ENCODE results near the gene GRIP1. TPM values are rescaled to one million over a fixed set of nuclear protein-coding genes. Genes with fewer than 3 reads are reported as not detected.

The GRIP1 gene
- total RNA-seq, 1 donor from 2014 or later, result 0.47 TPM

- Histone ChIP-seq H3K4me3 (no peak overlapping the region), H3K27ac (replicated peaks) (no peak overlapping the region), H3K4me1 (peaks cover 4% of the 10 kb centered on the region), H3K36me3 (no peaks in the 10 kb centered on the region), H3K27me3 (ENCODE audit: low read depth) (no peaks in the 10 kb centered on the region), H3K9me3 (replicated peaks) (no peaks in the 10 kb centered on the region)
- no peak for DNase-seq
- intact Hi-C loops (cut with micrococcal nuclease), result no loop called here
- no peak for TF ChIP-seq CTCF (IDR thresholded peaks at IDR 0.05; ENCODE audit: borderline replicate concordance)
Measured at GRCh38 chr12:66667906-66668305, 11.0 kb downstream of the GRIP1 start.

- Histone ChIP-seq H3K9me3 (replicated peaks) (no peaks in the 10 kb centered on the region), H3K36me3 (no peaks in the 10 kb centered on the region), H3K27me3 (ENCODE audit: low read depth) (no peaks in the 10 kb centered on the region), H3K27ac (replicated peaks) (no peak overlapping the region), H3K4me3 (no peak overlapping the region), H3K4me1 (peaks cover 4% of the 10 kb centered on the region)
- intact Hi-C loops (cut with micrococcal nuclease), result no loop called here
- no peak for TF ChIP-seq CTCF (IDR thresholded peaks at IDR 0.05; ENCODE audit: borderline replicate concordance)
- no peak for DNase-seq
Measured at GRCh38 chr12:66666481-66666880, 12.4 kb downstream of the GRIP1 start.

GRCh38 chr12:66665435-66665985 lies 13.4 kb downstream of the GRIP1 start:
- TF ChIP-seq CTCF (IDR thresholded peaks at IDR 0.05; ENCODE audit: borderline replicate concordance), result no peak
- intact Hi-C loops (cut with micrococcal nuclease), result no loop called here
- H3K9me3 ChIP-seq (replicated peaks), result no peaks in the 10 kb centered on the region
- peaks cover 4% of the 10 kb centered on the region for H3K4me1 ChIP-seq
- no peaks in the 10 kb centered on the region for H3K36me3 ChIP-seq
- no peak for DNase-seq
- no peaks in the 10 kb centered on the region for H3K27me3 ChIP-seq (ENCODE audit: low read depth)
- no peak overlapping the region for H3K27ac ChIP-seq (replicated peaks)
- no peak overlapping the region for H3K4me3 ChIP-seq

- TF ChIP-seq CTCF (IDR thresholded peaks at IDR 0.05; ENCODE audit: borderline replicate concordance), result no peak
- Histone ChIP-seq H3K4me1 (peaks cover 4% of the 10 kb centered on the region), H3K27me3 (ENCODE audit: low read depth) (no peaks in the 10 kb centered on the region), H3K9me3 (replicated peaks) (no peaks in the 10 kb centered on the region), H3K4me3 (no peak overlapping the region), H3K27ac (replicated peaks) (no peak overlapping the region), H3K36me3 (no peaks in the 10 kb centered on the region)
- no peak for DNase-seq
- intact Hi-C loops (cut with micrococcal nuclease), result no loop called here
Measured at GRCh38 chr12:66664076-66664475, 14.8 kb downstream of the GRIP1 start.

GRCh38 chr12:66663611-66664010 lies 15.3 kb downstream of the GRIP1 start:
- H3K27ac ChIP-seq (replicated peaks), result no peak overlapping the region
- H3K4me3 ChIP-seq, result no peak overlapping the region
- H3K4me1 ChIP-seq, result peaks cover 4% of the 10 kb centered on the region
- H3K27me3 ChIP-seq (ENCODE audit: low read depth), result no peaks in the 10 kb centered on the region
- H3K9me3 ChIP-seq (replicated peaks), result no peaks in the 10 kb centered on the region
- TF ChIP-seq CTCF (IDR thresholded peaks at IDR 0.05; ENCODE audit: borderline replicate concordance), result no peak
- intact Hi-C loops (cut with micrococcal nuclease), result no loop called here
- no peaks in the 10 kb centered on the region for H3K36me3 ChIP-seq
- DNase-seq, result no peak
